HTR-8/SVneo (cell line): Measurements from ENCODE around the gene HUS1.
"Not testable (repeated sequence)": the region's sequence is repeated elsewhere in the genome, so short reads cannot be mapped to it uniquely, and the experiment has no call there.

Experiments
- DNase-seq: peaks from one replicate; pipeline ENCODE4 v3.0.0; 2011; ENCODE audit warnings: low spot score, mixed read lengths; ENCODE audit not compliant: insufficient read length
- FAIRE-seq: peaks from 2 replicates; lab custom pipeline; 2011; peaks lifted over from hg19 to GRCh38; lab: Jason Lieb, UNC

The HUS1 gene

DNA sequence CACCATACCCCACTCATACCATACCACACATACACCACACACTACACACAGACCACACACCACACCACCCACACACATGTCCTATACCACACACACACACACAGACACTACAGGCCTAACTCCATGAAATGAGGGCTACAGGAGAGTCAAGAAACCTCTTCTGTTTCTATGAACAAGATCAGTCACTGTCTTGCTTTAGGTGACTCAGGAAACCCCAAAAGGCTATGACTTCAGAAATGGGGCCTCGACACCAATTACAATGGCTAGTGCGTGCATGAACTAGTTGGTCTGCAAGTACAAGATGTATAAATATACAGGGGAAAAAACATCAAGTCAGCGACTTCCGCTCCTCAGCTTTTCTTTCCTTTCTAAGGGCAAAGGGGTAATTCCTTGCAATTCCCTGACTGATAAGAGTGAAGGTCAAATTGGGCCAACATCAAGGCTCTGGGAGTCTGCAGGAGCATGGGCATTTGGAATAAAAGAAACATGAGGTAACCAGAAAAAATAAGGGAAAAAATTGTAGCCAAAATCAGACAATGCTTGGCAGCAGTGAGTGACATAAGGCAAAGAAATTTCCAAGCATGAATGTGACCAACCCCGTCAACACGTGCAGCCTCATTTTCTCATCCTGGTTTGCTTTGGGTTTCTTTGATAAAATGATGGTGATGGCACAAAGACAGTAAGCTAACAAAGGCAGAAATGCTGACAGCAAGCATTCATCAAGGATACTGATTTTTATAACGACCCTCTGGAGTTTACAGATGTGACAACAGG lies 32.6 kb downstream of the HUS1 start:
- FAIRE-seq: no peak
- no peak for DNase-seq

DNA sequence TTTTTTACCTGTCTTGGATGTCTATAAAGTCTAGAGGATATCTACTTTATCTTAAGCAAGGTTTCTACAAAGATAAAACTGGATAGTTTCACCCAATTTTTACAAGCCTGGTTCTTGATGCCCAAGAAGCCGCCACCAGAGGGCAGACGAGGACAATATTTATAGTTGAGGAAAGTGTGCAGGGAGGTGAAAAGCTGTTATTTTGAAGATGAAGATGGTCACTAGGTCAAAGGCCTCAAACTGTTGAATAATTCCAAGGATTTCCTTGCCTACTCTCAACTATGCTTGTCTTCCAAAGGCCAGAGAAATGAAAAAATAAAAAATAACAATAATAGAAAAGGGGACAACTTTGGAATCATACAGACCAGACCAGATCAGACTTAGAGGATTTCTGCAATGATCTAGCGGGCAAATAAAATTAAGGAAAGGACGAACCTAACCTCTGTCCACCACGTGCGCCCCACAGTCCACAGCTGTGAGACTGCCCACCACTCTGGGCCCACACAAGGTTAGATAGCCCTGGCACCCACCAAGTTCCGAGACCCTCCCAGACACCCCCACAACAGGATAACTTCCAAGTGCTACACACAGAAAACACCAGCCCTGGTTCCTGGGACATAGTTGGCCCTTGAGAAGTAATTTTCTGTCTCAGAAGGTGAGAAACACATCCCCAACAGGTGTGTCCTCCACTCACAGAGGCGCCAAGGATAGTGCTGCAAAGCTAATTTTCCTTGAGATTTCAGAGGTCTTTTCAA lies 34.0 kb downstream of the HUS1 start:
- DNase-seq: peak; percentile 57
- no peak for FAIRE-seq

GRCh38 chr7:47944536-47945260 lies 34.7 kb downstream of the HUS1 start:
- DNase-seq (no peak), FAIRE-seq (no peak)

DNA sequence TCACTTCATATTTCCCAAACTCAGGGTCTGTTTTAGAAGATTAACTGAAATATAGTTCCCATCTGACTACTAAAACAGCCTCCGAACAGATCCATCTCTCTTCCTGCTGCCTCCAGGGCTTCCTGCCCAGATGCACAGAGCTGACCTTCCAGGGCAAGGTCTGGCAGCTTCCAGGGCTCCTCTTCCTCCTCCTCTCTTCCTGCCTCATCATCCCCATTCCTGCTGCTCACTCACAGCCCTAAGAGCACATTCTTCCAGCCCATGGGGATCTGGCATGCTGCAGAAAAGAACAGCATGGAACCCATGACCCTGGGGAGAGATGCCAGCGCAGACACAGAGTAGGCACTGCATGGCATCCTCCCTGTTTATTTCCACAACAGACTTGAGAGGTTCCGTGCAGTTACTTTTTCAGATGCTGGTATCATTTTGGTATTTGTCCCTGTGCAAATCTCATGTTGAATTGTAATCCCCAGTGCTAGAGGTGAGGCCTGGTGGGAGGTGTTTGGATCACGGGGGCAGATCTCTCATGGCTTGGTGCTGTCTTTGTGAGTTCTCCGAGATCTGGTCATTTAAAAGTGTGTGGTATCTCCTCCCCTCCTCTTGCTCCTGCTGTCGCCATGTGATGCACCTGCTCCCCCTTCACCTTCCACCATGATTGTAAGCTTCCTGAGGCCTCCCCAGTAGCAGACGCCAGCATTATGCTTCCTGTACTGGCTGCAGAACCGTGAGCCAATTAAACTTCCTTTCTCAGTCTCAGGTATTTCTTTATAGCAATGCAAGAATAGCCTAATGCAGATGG lies 35.5 kb downstream of the HUS1 start:
- no peak for FAIRE-seq
- DNase-seq: no peak

GRCh38 chr7:47942651-47943050 lies 36.8 kb downstream of the HUS1 start:
- FAIRE-seq, DNase-seq: not testable (repeated sequence)

DNA sequence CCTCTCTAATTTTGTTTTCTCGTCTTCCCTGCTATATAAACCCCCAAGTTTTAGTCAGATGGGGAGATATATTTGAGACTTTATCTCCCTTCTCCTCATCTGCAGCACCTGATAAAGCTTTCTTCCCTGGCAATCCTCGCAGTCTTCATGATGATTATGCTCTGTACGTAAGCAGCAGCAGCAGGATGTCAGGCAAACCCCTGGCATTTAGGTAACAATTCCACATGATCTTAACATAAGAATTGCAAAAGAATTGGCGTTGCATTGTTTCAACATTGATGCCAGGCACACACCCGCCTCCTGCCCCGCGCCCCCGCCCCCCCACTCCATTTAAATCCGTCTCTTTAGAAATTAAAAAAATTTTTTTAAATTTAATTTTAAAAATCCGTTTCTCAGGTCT lies 37.3 kb downstream of the HUS1 start:
- no peak for DNase-seq
- no peak for FAIRE-seq

- FAIRE-seq: no peak
These were observed 38.1 kb downstream of the HUS1 start for GRCh38 chr7:47941136-47941844.

GRCh38 chr7:47940088-47941013 lies 39.1 kb downstream of the HUS1 start:
- FAIRE-seq (peak; percentile 20), DNase-seq (no peak)

More at GRCh38 chr7:47941136-47941844, 38.1 kb downstream of the HUS1 start:
- DNase-seq: peak; percentile 68

GRCh38 chr7:47939425-47940036 lies 39.9 kb downstream of the HUS1 start:
- DNase-seq (no peak), FAIRE-seq (no peak)

- DNase-seq: peak; percentile 41
These were observed 40.7 kb downstream of the HUS1 start for GRCh38 chr7:47938574-47939165.

DNA sequence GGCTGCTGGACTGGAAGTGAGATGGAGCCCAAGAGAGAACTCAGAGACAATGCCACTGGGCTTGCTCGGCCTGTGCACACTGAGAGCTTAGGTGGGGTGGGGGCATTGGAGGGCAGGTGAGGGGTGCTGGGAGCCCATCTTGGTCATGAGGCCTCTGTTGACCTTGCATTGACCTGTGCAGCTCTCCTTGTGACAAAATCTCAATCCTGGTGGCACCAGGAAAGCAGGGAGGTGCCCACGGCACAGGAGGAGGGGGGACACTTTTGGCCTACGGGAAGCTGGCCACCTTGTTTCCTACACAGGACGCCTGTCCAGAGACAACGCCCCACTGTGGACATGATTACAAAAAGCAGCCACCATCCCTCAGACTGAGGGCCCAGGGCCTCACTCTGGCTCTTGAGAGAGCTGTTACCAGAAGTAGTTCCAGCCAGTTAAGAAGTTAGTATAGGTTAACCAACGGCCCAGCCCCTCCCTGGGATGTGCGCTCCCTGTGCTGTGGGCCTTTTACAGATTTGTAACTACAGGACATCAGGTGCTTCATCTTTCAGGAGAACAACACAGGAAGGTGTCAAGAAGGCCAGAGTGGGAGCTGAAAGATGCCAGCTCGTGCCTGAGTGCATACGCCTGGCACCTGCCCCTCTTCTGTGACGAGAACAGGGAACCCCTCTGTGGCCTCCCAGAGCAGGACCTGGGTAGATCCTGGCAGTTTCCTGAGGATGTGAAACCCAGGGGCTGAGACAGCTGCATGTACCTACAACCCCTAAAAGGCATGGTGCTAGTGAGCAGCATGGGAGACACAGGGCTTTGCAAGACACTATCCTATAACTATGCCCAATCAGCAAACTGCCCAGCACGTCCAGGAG lies 41.5 kb downstream of the HUS1 start:
- no peak for FAIRE-seq

More at GRCh38 chr7:47938574-47939165, 40.7 kb downstream of the HUS1 start:
- FAIRE-seq: no peak

DNA sequence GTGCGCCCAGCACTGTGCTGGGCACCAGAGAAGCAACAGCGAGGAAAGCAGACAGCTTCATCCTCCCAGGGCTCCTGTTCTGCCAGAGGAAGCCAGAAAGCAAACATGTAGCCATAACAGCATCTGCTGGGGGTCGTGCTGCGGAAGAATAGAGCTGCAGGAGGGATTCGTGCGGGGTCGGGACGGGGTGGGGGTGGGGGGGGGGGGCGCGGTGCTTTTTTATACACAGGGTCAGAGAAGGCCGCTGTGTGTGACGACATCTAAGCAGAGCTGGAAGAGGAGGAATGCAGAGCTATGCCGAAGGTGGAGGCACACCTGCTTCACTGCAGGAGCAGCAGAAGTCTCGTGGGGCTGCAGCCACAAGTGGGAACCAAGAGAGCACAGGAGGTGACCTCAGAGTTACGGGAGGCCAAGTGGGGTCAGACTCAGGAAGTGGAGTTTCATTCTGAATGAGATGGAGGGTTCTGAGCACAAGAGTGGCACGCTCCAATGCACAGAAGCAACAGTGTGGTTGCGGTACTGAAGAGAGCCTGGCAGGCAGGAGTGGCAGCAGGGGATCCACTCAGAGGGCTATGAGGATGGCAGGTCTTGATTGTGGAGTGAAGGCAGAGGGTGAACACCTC lies 42.2 kb downstream of the HUS1 start:
- no peak for FAIRE-seq
- no peak for DNase-seq

More for the DNA sequence above, 41.5 kb downstream of the HUS1 start:
- DNase-seq: no peak

- no peak for FAIRE-seq
- DNase-seq: no peak
These were observed 43.1 kb downstream of the HUS1 start for GRCh38 chr7:47936323-47936722.

- no peak for FAIRE-seq
- no peak for DNase-seq
These were observed 44.1 kb downstream of the HUS1 start for GRCh38 chr7:47935336-47935735.

- no peak for FAIRE-seq
- DNase-seq: no peak
These were observed 44.6 kb downstream of the HUS1 start for GRCh38 chr7:47934831-47935230.

GRCh38 chr7:47933215-47933614 lies 46.2 kb downstream of the HUS1 start:
- DNase-seq: no peak
- no peak for FAIRE-seq
